CD4-positive, alpha-beta memory T cell (primary cell): ENCODE measurements around the gene TOMT. TPM values are rescaled to one million over a fixed set of nuclear protein-coding genes. Genes with fewer than 3 reads are reported as not detected.

Experiments
- CTCF ChIA-PET: fragments of 350-600 bp; sonication (Branson Sonifier 250); formaldehyde crosslinking; loops from one replicate; lab custom pipeline; 2021; ENCODE audit warnings: inconsistent platforms; ENCODE audit not compliant: partially characterized antibody; lab: Charles Lee
- POLR2A ChIA-PET: fragments of 350-600 bp; sonication (Branson Sonifier 250); formaldehyde crosslinking; loops from one replicate; lab custom pipeline; 2021; ENCODE audit not compliant: partially characterized antibody; lab: Charles Lee
- DNase-seq, 5 donors: peaks; one replicate each; pipeline versions ENCODE4 v3.0.0 to v3.0.0-alpha.2; 2020 to 2022; ENCODE audit warnings: mixed read lengths in 1 of 5
- H3K27ac ChIP-seq: one replicate; pipeline ENCODE4 v1.7.0; 2013; ENCODE audit warnings: low read depth, low read length
- H3K27me3 ChIP-seq: 2 replicates; pipeline ENCODE4 v1.7.0; 2013; ENCODE audit warnings: mild to moderate bottlenecking, low read length, moderate library complexity; ENCODE audit not compliant: insufficient read depth
- H3K36me3 ChIP-seq: 2 replicates; pipeline ENCODE4 v1.7.0; 2013; ENCODE audit warnings: mild to moderate bottlenecking, low read length, moderate library complexity; ENCODE audit not compliant: insufficient read depth
- H3K4me1 ChIP-seq: 2 replicates; pipeline ENCODE4 v1.7.0; 2013; ENCODE audit warnings: mild to moderate bottlenecking, low read length, moderate library complexity; ENCODE audit not compliant: insufficient read depth
- H3K4me3 ChIP-seq, 2 donors: one replicate each; pipeline ENCODE4 v1.7.0; 2013; ENCODE audit warnings: low read length in 2 of 2, mild to moderate bottlenecking in 1 of 2
- H3K9me3 ChIP-seq, 2 donors: one replicate each; pipeline ENCODE4 v1.7.0; 2013; ENCODE audit warnings: low read length in 2 of 2, control low read depth in 1 of 2; ENCODE audit not compliant: control insufficient read depth in 1 of 2
- H3K27ac Mint-ChIP-seq, 7 donors: one replicate each; pipeline ENCODE4 v1.8.0; 2020 to 2021; ENCODE audit warnings: mixed read lengths in 7 of 7, mild to moderate bottlenecking in 6 of 7, inconsistent platforms in 3 of 7, moderate library complexity in 3 of 7
- H3K27me3 Mint-ChIP-seq, 2 donors: one replicate each; pipeline ENCODE4 v1.8.0; 2020 to 2021; ENCODE audit warnings: mixed read lengths in 2 of 2
- H3K36me3 Mint-ChIP-seq, 2 donors: one replicate each; pipeline ENCODE4 v1.8.0; 2020 to 2021; ENCODE audit warnings: mixed read lengths in 2 of 2, inconsistent platforms in 1 of 2, mild to moderate bottlenecking in 1 of 2
- H3K4me1 Mint-ChIP-seq, 4 donors: one replicate each; pipeline ENCODE4 v1.8.0; 2020 to 2021; ENCODE audit warnings: mixed read lengths in 4 of 4, mild to moderate bottlenecking in 1 of 4
- H3K4me3 Mint-ChIP-seq, 8 donors: one replicate each; pipeline ENCODE4 v1.8.0; 2020 to 2021; ENCODE audit warnings: mixed read lengths in 8 of 8, mild to moderate bottlenecking in 7 of 8, moderate library complexity in 6 of 8, inconsistent platforms in 3 of 8
- H3K9me3 Mint-ChIP-seq, 8 donors: one replicate each; pipeline ENCODE4 v1.8.0; 2020 to 2021; ENCODE audit warnings: mixed read lengths in 8 of 8, mild to moderate bottlenecking in 5 of 8, inconsistent platforms in 3 of 8, moderate library complexity in 1 of 8
- intact Hi-C: fragments of 100-400 bp; cut with micrococcal nuclease; formaldehyde crosslinking; loops from one replicate; pipeline ENCODE4 v1.15.1; 2023
- polyA plus RNA-seq, 2 donors: library from polyadenylated mRNA; unstranded; fragments of 300-500 nt; fragmentation: Illumina TruSeq; gene quantifications; one replicate each; pipeline ENCODE4 v1.2.3, GENCODE V29; 2021
- total RNA-seq, 2 experiments: library from RNA; stranded (reverse); gene quantifications; one replicate each; pipeline ENCODE4 v1.2.3, GENCODE V29; 2021

Gene TOMT
- total and polyA plus RNA-seq, 4 experiments from 2014 or later, result not detected

GRCh38 chr11:72079819-72080325, 25.9 kb upstream of the TOMT start:
- Histone ChIP-seq H3K4me1 (peaks cover 27% of the 10 kb centered on the region), H3K4me3 (peak overlapping the region; percentile 20 to 79), H3K36me3 (no peaks in the 10 kb centered on the region), H3K27ac (peak overlapping the region; percentile 75), H3K9me3 (no peaks in the 10 kb centered on the region), H3K27me3 (no peaks in the 10 kb centered on the region)
- intact Hi-C loops, result loop anchor here (1.0 kb wide), 7 partner anchors 23 to 354 kb away; partner anchors contain the start of genes ANAPC15, CLPB, LAMTOR1 and XNDC1N
- Mint-ChIP-seq H3K4me3 (peak overlapping the region; percentile 89 to 96 (median 93)), H3K27ac (peak overlapping the region; percentile 91 to 100 (median 99)), H3K9me3 (no peaks in the 10 kb centered on the region), H3K4me1 (peaks cover 32 to 53% (median 39%) of the 10 kb centered on the region in 4 donors), H3K36me3 (peaks cover 0 to 7% of the 10 kb centered on the region in 2 donors), H3K27me3 (no peaks in the 10 kb centered on the region)
- peak in 3 of 5 donors; percentile 53 to 74 (median 63) for DNase-seq
- CTCF ChIA-PET, result interaction anchor here (0.8 to 2.2 kb wide), 4 partner anchors 11 to 55 kb away, joined by 3 to 10 read pairs (median 6); no protein-coding TSS in a partner anchor
- POLR2A ChIA-PET, result interaction anchor here (10.2 kb wide), 1 partner anchor 40 kb away, joined by 137 read pairs; no protein-coding TSS in a partner anchor

DNA sequence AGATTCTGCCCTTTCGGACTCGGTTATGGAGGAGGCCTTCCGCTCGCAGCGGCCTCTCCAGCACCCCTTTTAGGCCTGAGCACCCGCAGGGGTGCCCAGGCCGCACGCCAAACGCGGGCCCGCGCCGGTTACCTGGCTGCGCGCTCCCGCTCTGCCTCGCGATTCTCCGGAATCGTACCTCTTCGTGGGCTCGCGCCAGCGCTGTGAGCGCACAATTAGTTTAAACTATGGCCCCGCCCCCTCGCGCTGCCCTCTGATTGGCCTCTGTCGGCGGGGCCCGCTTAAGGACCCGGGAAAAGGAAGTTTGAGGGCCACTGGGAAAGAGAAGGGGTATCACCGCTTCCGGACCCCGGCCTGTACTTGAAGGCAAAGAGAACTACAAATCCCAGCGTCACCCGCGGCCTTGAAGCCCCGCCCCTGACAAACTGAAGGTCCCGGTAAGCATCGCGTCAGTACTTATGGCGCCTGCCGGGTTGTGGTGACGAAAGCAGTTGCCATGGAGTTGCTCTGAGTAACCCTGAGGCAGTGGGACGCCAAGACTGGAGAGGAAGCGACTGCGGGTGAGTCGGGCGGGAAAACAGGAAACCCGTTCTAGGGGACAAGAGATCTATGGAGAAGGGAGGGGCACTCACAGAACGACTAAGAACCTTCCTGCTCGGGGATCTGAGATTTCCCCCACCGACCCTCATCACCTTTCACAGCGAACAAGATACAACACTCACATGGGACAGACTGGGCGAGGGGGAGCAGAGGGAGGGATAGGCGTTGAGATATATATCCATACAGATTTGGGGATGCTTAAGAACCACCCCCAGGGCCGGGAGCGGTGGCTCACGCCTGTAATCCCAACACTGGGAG, 25.2 kb upstream of the TOMT start, which contains the start of the genes LRRC51 and NUMA1:
Gene LRRC51, plus strand, starts transcription at position 525 of the 858 bp plus-strand sequence. CDS start 8,234 bp downstream, outside the sequence.
Gene NUMA1, minus strand, starts transcription at position 217 of the 858 bp plus-strand sequence. CDS start 44,599 bp downstream, outside the sequence.
- H3K36me3 Mint-ChIP-seq, result peaks cover 0 to 7% of the 10 kb centered on the region in 2 donors
- POLR2A ChIA-PET, result interaction anchor here (1.0 to 10.2 kb wide), 3 partner anchors 12 to 40 kb away, joined by 3 to 137 read pairs (median 5); no protein-coding TSS in a partner anchor

DNA sequence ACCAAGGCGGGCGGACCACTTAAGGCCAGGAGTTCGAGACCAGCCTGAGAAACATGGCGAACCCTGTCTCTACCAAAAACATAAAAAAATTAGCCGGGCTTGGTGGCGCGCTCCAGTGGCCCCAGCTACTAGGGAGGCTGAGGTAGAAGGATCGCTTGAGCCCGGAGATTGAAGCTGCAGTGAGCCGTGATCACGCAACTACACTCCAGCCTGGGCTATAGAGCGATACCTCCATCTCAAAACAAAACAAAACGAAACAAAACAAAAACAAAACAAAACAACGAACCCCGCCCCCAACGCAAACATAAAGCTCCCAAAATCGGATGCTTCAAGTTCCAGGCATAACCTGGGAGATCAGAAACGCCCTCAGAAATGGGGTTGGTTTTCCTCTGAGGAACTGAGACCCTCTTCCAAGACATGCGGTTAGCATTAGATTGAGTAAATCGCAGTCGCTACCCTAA, 24.5 kb upstream of the TOMT start:
- CTCF ChIA-PET, result interaction anchor here (0.6 to 2.4 kb wide), 9 partner anchors 9 to 104 kb away, joined by 3 to 26 read pairs (median 4); no protein-coding TSS in a partner anchor
- Histone ChIP-seq H3K27me3 (no peaks in the 10 kb centered on the region), H3K4me3 (peak overlapping the region; percentile 74 to 79), H3K4me1 (peaks cover 27% of the 10 kb centered on the region), H3K9me3 (no peaks in the 10 kb centered on the region), H3K27ac (peak overlapping the region; percentile 75), H3K36me3 (no peaks in the 10 kb centered on the region)
- DNase-seq, result no peak
- peaks cover 33 to 57% (median 40%) of the 10 kb centered on the region in 4 donors for H3K4me1 Mint-ChIP-seq
- H3K4me3 Mint-ChIP-seq, result peak overlapping the region; percentile 89 to 96 (median 93)
- POLR2A ChIA-PET, result interaction anchor here (0.6 to 10.2 kb wide), 9 partner anchors 10 to 153 kb away, joined by 3 to 137 read pairs (median 4); partner anchors contain the start of genes ANAPC15, LAMTOR1, RNF121 and XNDC1N
- H3K36me3 Mint-ChIP-seq, result peaks cover 4 to 7% of the 10 kb centered on the region in 2 donors
- no peaks in the 10 kb centered on the region for H3K9me3 Mint-ChIP-seq
- H3K27ac Mint-ChIP-seq, result peak overlapping the region; percentile 91 to 100 (median 99)
- intact Hi-C loops, result no loop called here
- no peaks in the 10 kb centered on the region for H3K27me3 Mint-ChIP-seq

More for the DNA sequence above, 25.2 kb upstream of the TOMT start, which contains the start of the genes LRRC51 and NUMA1:
- H3K27me3 Mint-ChIP-seq, result no peaks in the 10 kb centered on the region
- peak; percentile 98 to 100 (median 99) for DNase-seq
- H3K27ac Mint-ChIP-seq, result peak within 1 kb of the TSS; percentile 91 to 100 (median 99)
- H3K4me3 Mint-ChIP-seq, result peak within 1 kb of the TSS; percentile 89 to 96 (median 93)
- no peaks in the 10 kb centered on the region for H3K27me3 ChIP-seq
- CTCF ChIA-PET, result interaction anchor here (0.8 to 2.4 kb wide), 6 partner anchors 10 to 55 kb away, joined by 3 to 26 read pairs (median 8); no protein-coding TSS in a partner anchor
- H3K27ac ChIP-seq, result peak within 1 kb of the TSS; percentile 75
- H3K36me3 ChIP-seq, result no peaks in the 10 kb centered on the region
- intact Hi-C loops, result loop anchor here (1.0 kb wide), 7 partner anchors 23 to 354 kb away; partner anchors contain the start of genes ANAPC15, CLPB, LAMTOR1 and XNDC1N
- peak within 1 kb of the TSS; percentile 74 to 79 for H3K4me3 ChIP-seq
- no peaks in the 10 kb centered on the region for H3K9me3 Mint-ChIP-seq
- H3K4me1 ChIP-seq, result peaks cover 27% of the 10 kb centered on the region
- peaks cover 31 to 53% (median 38%) of the 10 kb centered on the region in 4 donors for H3K4me1 Mint-ChIP-seq
- H3K9me3 ChIP-seq, result no peaks in the 10 kb centered on the region

DNA sequence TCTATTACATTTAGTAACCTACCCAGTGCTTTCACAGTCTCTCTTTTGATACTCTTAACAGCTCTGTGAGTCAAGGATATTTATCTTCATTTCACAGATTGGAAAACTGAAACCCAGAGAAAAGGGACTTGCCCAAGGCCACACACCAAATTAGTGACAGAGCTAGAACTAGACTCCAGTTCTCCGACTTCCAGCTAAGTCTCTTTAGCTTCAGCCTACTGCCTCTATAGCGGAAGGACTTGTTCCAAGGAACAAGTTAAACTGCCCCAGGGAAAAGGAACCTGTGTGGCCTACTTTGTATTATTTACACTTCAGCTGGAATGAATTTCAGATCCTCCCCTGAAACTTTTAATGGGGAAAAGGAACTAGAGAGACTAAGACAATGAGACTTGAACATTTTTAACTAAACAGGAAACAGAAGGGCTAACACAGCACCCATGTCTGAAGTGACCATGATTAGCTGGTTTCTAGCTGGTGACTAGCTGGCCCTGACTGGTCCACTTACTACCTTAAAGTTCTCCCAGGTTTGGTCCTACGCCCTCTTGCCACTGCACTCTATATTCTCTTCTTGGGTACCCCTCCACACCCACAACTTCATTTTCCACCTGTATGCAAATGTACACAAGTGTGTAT, 23.8 kb upstream of the TOMT start:
- Histone ChIP-seq H3K9me3 (no peaks in the 10 kb centered on the region), H3K27me3 (no peaks in the 10 kb centered on the region), H3K27ac (peak overlapping the region; percentile 75), H3K4me3 (no peak overlapping the region), H3K4me1 (peaks cover 27% of the 10 kb centered on the region), H3K36me3 (no peaks in the 10 kb centered on the region)
- Mint-ChIP-seq H3K4me3 (peak overlapping the region; percentile 49 to 93 (median 73)), H3K4me1 (peaks cover 33 to 57% (median 39%) of the 10 kb centered on the region in 4 donors), H3K9me3 (no peaks in the 10 kb centered on the region), H3K27ac (peak overlapping the region; percentile 91 to 100 (median 99)), H3K36me3 (peaks cover 4 to 7% of the 10 kb centered on the region in 2 donors), H3K27me3 (no peaks in the 10 kb centered on the region)
- ChIA-PET POLR2A (interaction anchor here (0.6 to 10.2 kb wide), 9 partner anchors 9 to 153 kb away, joined by 3 to 137 read pairs (median 4); partner anchors contain the start of genes ANAPC15, LAMTOR1, RNF121 and XNDC1N), CTCF (interaction anchor here (0.6 to 2.4 kb wide), 10 partner anchors 9 to 104 kb away, joined by 3 to 26 read pairs (median 4); no protein-coding TSS in a partner anchor)
- intact Hi-C loops, result no loop called here
- no peak for DNase-seq

- Histone ChIP-seq H3K9me3 (no peaks in the 10 kb centered on the region), H3K4me3 (no peak overlapping the region), H3K36me3 (no peaks in the 10 kb centered on the region), H3K27me3 (no peaks in the 10 kb centered on the region), H3K4me1 (peaks cover 21% of the 10 kb centered on the region), H3K27ac (no peak overlapping the region)
- DNase-seq, result no peak
- Mint-ChIP-seq H3K4me3 (no peak overlapping the region), H3K9me3 (no peaks in the 10 kb centered on the region), H3K27ac (peak overlapping the region in 6 of 7 donors; percentile 68 to 99 (median 82)), H3K36me3 (peaks cover 4 to 11% of the 10 kb centered on the region in 2 donors), H3K4me1 (peaks cover 30 to 50% (median 35%) of the 10 kb centered on the region in 4 donors), H3K27me3 (no peaks in the 10 kb centered on the region)
- ChIA-PET POLR2A (interaction anchor here (10.2 kb wide), 1 partner anchor 43 kb away, joined by 137 read pairs; no protein-coding TSS in a partner anchor), CTCF (no interaction called here)
- intact Hi-C loops, result no loop called here
Measured at GRCh38 chr11:72083414-72083813, 22.3 kb upstream of the TOMT start.

DNA sequence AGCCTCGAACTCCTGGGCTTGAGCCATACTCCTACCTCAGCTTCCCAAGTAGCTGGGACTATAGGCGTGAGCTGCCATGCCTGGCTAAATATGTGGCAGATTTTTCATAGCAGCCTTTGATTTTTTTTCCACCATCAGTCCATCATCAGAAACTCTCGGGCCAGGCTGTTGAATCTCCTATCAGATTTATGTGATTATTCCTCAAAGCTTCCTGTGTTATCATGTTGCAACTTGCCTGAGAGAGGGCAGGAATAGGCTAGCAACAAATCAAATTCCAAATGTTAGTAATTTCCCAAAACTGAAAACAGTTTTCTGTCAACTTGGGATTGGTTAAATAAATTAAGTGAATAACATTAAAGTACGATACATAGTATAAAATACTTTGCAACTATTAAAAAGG, 21.6 kb upstream of the TOMT start:
- H3K4me3 ChIP-seq, result no peak overlapping the region
- DNase-seq, result no peak
- H3K9me3 ChIP-seq, result no peaks in the 10 kb centered on the region
- H3K9me3 Mint-ChIP-seq, result no peaks in the 10 kb centered on the region
- no peak overlapping the region for H3K27ac ChIP-seq
- H3K36me3 ChIP-seq, result no peaks in the 10 kb centered on the region
- H3K27ac Mint-ChIP-seq, result peak overlapping the region in 2 of 7 donors; percentile 82 to 86
- ChIA-PET CTCF (interaction anchor here (0.9 to 4.2 kb wide), 6 partner anchors 10 to 60 kb away, joined by 3 to 46 read pairs (median 8); no protein-coding TSS in a partner anchor), POLR2A (interaction anchor here (1.2 to 10.2 kb wide), 2 partner anchors 28 to 44 kb away, joined by 3 to 137 read pairs; partner anchors contain the start of gene ANAPC15)
- intact Hi-C loops, result no loop called here
- peaks cover 25 to 44% (median 29%) of the 10 kb centered on the region in 4 donors for H3K4me1 Mint-ChIP-seq
- peaks cover 18% of the 10 kb centered on the region for H3K4me1 ChIP-seq
- no peaks in the 10 kb centered on the region for H3K27me3 ChIP-seq
- no peaks in the 10 kb centered on the region for H3K27me3 Mint-ChIP-seq
- H3K4me3 Mint-ChIP-seq, result no peak overlapping the region
- H3K36me3 Mint-ChIP-seq, result peaks cover 4 to 16% of the 10 kb centered on the region in 2 donors
